K562 (cell line): ENCODE results near the gene ATG7. TPM values are rescaled to one million over a fixed set of nuclear protein-coding genes. Genes with fewer than 3 reads are reported as not detected.

ENCODE experiments used
- ATAC-seq: fragments of 200-7000 bp; cut with Tn5 transposase; 3 replicates; pipeline ENCODE4 v1.9.1; 2020; ENCODE audit warnings: moderate library complexity
- BruUV-seq: library from RNA; stranded (reverse); fragments of 400-500 nt; replicated peaks from 2 replicates; lab custom pipeline; 2021; lab: Mats Ljungman, UMichigan
- CTCF ChIA-PET: fragments of 300-600 bp; formaldehyde crosslinking; extraction: SDS; loops from one replicate; lab custom pipeline; 2021; ENCODE audit warnings: low intra/inter-chr PET ratio; lab: Yijun Ruan, JAX
- POLR2A ChIA-PET: fragments of 300-600, 350-650 bp; sonication (Branson Sonifier 250); formaldehyde crosslinking; extraction: SDS; loops from one replicate; lab custom pipeline; 2021; ENCODE audit warnings: antibody characterized with exemption, inconsistent platforms; lab: Yijun Ruan, JAX
- DNase-seq, 4 experiments: peaks; one replicate each; pipeline versions ENCODE4 v3.0.0 to v3.0.0-alpha.2; 2011 to 2018; ENCODE audit warnings: low spot score in 3 of 4, mixed read lengths in 3 of 4; ENCODE audit errors: extremely low read depth in 1 of 4
- FAIRE-seq: peaks from 2 replicates; lab custom pipeline; 2011; peaks lifted over from hg19 to GRCh38; lab: Jason Lieb, UNC
- H2AFZ ChIP-seq: 2 replicates; pipeline ENCODE4 v1.6.0; 2011; ENCODE audit warnings: low read depth, low read length, control low read depth, inconsistent platforms
- H3K27ac ChIP-seq: fragments of 200-600 bp; 3 replicates; pipeline ENCODE4 v1.8.0; 2011; ENCODE audit warnings: low read depth, mild to moderate bottlenecking, control low read depth, inconsistent platforms, low read length, moderate library complexity, mixed read lengths; ENCODE audit errors: extremely low read depth
- H3K27me3 ChIP-seq, 2 experiments: fragments of 300-600 bp in 1 of 2; 2 replicates in 1 of 2; 3 replicates in 1 of 2; pipeline versions ENCODE4 v1.6.0 to v1.8.0; 2011; ENCODE audit warnings: inconsistent platforms in 2 of 2, low read length in 2 of 2, mild to moderate bottlenecking in 1 of 2, mixed read lengths in 1 of 2, moderate library complexity in 1 of 2; ENCODE audit not compliant: control insufficient read depth in 2 of 2, insufficient read depth in 2 of 2
- H3K36me3 ChIP-seq: fragments of 300-600 bp; 3 replicates; pipeline ENCODE4 v1.8.0; 2011; ENCODE audit warnings: mild to moderate bottlenecking, low read length, inconsistent platforms; ENCODE audit not compliant: control insufficient read depth, insufficient read depth
- H3K4me1 ChIP-seq, 2 experiments: fragments of 200-600 bp in 1 of 2; replicated peaks in 1 of 2; 2 replicates in 1 of 2; 3 replicates in 1 of 2; pipeline versions ENCODE4 v1.5.1 to v1.8.0; 2011; ENCODE audit warnings: inconsistent platforms in 2 of 2, low read length in 2 of 2, mild to moderate bottlenecking in 1 of 2, mixed read lengths in 1 of 2, moderate library complexity in 1 of 2; ENCODE audit not compliant: control insufficient read depth in 2 of 2, insufficient read depth in 2 of 2
- H3K4me2 ChIP-seq: 2 replicates; pipeline ENCODE4 v1.6.1; 2011; ENCODE audit warnings: low read length, control low read depth, inconsistent platforms, mixed read lengths; ENCODE audit not compliant: insufficient read depth
- H3K4me3 ChIP-seq: fragments of 200-600 bp; sonication (generic), shearing (Covaris generic); 2 replicates; pipeline ENCODE4 v1.5.1; 2016; ENCODE audit warnings: control low read depth, inconsistent platforms
- H3K79me2 ChIP-seq: fragments of 200-600 bp; 3 replicates; pipeline ENCODE4 v1.8.0; 2011; ENCODE audit warnings: low read length, inconsistent platforms; ENCODE audit not compliant: control insufficient read depth, insufficient read depth
- H3K9ac ChIP-seq, 2 experiments: 2 replicates each; pipeline versions ENCODE4 v1.6.0 to v1.6.1; 2011; ENCODE audit warnings: low read depth in 2 of 2, low read length in 2 of 2, control low read depth in 1 of 2, inconsistent platforms in 1 of 2, mild to moderate bottlenecking in 1 of 2, mixed read lengths in 1 of 2; ENCODE audit not compliant: insufficient read depth in 1 of 2
- H3K9me1 ChIP-seq: one replicate; pipeline ENCODE4 v1.6.0; 2011; ENCODE audit warnings: inconsistent platforms, mild to moderate bottlenecking, low read length, moderate library complexity; ENCODE audit not compliant: control insufficient read depth, insufficient read depth
- H3K9me3 ChIP-seq: replicated peaks from 2 replicates; pipeline ENCODE4 v1.5.1; 2011; ENCODE audit warnings: low read depth, low read length, inconsistent platforms; ENCODE audit not compliant: control insufficient read depth, insufficient read depth
- H4K20me1 ChIP-seq: replicated peaks from 2 replicates; pipeline ENCODE4 v1.6.1; 2011; ENCODE audit warnings: low read length, inconsistent platforms, mixed read lengths; ENCODE audit not compliant: control insufficient read depth, insufficient read depth
- COPS2 ChIP-seq: fragments of 450-650 bp; conservative IDR thresholded peaks from 2 replicates; pipeline ENCODE4 v1.6.1; 2016; ENCODE audit warnings: mild to moderate bottlenecking, moderate library complexity
- ESRRB ChIP-seq: fragments of 250-450 bp; sonication (Bioruptor Pico); IDR thresholded peaks from 2 replicates; pipeline ENCODE4 v1.5.0; 2020; ENCODE audit warnings: mild to moderate bottlenecking, moderate library complexity, borderline replicate concordance
- HNRNPK ChIP-seq: fragments of 200-400 bp; formaldehyde crosslinking; IDR thresholded peaks from one replicate; pipeline ENCODE4 v1.6.1; 2018; ENCODE audit warnings: mild to moderate bottlenecking, low read depth, low read length; ENCODE audit not compliant: poor library complexity, severe bottlenecking
- IFI16 ChIP-seq: fragments of 250-450 bp; sonication (Bioruptor Pico); IDR thresholded peaks from 2 replicates; pipeline ENCODE4 v2.1.2; 2022; ENCODE audit warnings: mild to moderate bottlenecking, inconsistent platforms
- KDM2B ChIP-seq: fragments of 250-450 bp; sonication (Bioruptor Pico); IDR thresholded peaks from 2 replicates; pipeline ENCODE4 v1.8.0; 2021; ENCODE audit warnings: mild to moderate bottlenecking, moderate library complexity
- MCM5 ChIP-seq: fragments of 450-650 bp; IDR thresholded peaks from 2 replicates; pipeline ENCODE4 v1.6.1; 2016; ENCODE audit warnings: low read depth
- MECOM ChIP-seq: fragments of 250-450 bp; sonication (Bioruptor Pico); IDR thresholded peaks from 2 replicates; pipeline ENCODE4 v1.8.0; 2022; ENCODE audit warnings: inconsistent platforms
- MYC ChIP-seq, 2 experiments: fragments of 250-450 bp in 1 of 2; sonication (Bioruptor Pico) in 1 of 2; IDR thresholded peaks; 2 replicates each; pipeline versions ENCODE4 v1.5.1 to v1.6.1; 2012 to 2021; ENCODE audit warnings: low read depth in 2 of 2, borderline replicate concordance in 1 of 2, improper control_type of control experiment in 1 of 2, low read length in 1 of 2, mild to moderate bottlenecking in 1 of 2, moderate library complexity in 1 of 2
- NR2C2 ChIP-seq, 2 experiments: fragments of 200-800 bp in 1 of 2; sonication (Bioruptor generic) in 1 of 2; sonication (generic) in 1 of 2; formaldehyde crosslinking in 1 of 2; IDR thresholded peaks; 2 replicates each; pipeline versions ENCODE4 v1.6.1 to v1.8.0; 2016 to 2022; ENCODE audit warnings: mild to moderate bottlenecking in 1 of 2, missing compliant biosample characterization in 1 of 2, missing genetic modification characterization in 1 of 2, missing genetic modification reagents in 1 of 2
- PHF21A ChIP-seq: fragments of 450-650 bp; IDR thresholded peaks from 2 replicates; pipeline ENCODE4 v1.6.1; 2017; ENCODE audit warnings: low read depth, borderline replicate concordance
- POU5F1 ChIP-seq: fragments of 150-350 bp; IDR thresholded peaks from 2 replicates; pipeline ENCODE4 v1.6.1; 2014; ENCODE audit warnings: borderline replicate concordance, low read length, low read depth, mild to moderate bottlenecking; ENCODE audit not compliant: partially characterized antibody
- RBBP5 ChIP-seq: fragments of 200-600 bp; sonication (generic); IDR thresholded peaks from 2 replicates; pipeline ENCODE4 v1.6.1; 2012; ENCODE audit warnings: borderline replicate concordance, mild to moderate bottlenecking, low read length, control low read depth, inconsistent platforms; ENCODE audit not compliant: insufficient read depth, poor library complexity, severe bottlenecking
- RBM15 ChIP-seq: fragments of 200-400 bp; formaldehyde crosslinking; IDR thresholded peaks from 2 replicates; pipeline ENCODE4 v1.6.1; 2018; ENCODE audit warnings: mild to moderate bottlenecking, low read length, moderate library complexity; ENCODE audit not compliant: insufficient read depth
- TAF9B ChIP-seq: fragments of 450-650 bp; IDR thresholded peaks from 2 replicates; pipeline ENCODE4 v1.6.1; 2018; ENCODE audit warnings: mild to moderate bottlenecking; ENCODE audit not compliant: partially characterized antibody
- ZNF41 ChIP-seq: fragments of 250-450 bp; sonication (Bioruptor Pico); conservative IDR thresholded peaks from 2 replicates; pipeline ENCODE4 v1.4.0; 2020; ENCODE audit warnings: mild to moderate bottlenecking
- WGBS: fragments of 100-300 bp; shearing (Covaris generic); methylation state at CpG from one replicate; pipeline ENCODE4 v1.1.6; 2016; ENCODE audit warnings: low coverage, mixed read lengths; ENCODE audit not compliant: insufficient coverage; ENCODE audit errors: missing lambda C conversion rate; 5-methylcytosine and 5-hydroxymethylcytosine counted together
- in situ Hi-C: fragments of 300-500 bp; cut with MboI; formaldehyde crosslinking; loops from 4 replicates; pipeline ENCODE4 v1.15.0; 2018; ENCODE audit warnings: inconsistent platforms, mixed read lengths
- intact Hi-C: fragments of 100-400 bp; cut with micrococcal nuclease; formaldehyde crosslinking; loops from 2 replicates; pipeline ENCODE4 v1.14.2; 2022
- polyA plus RNA-seq, 8 experiments: library from polyadenylated mRNA; depleted of rRNA in 4 of 8; stranded (reverse) in 5 of 8; unstranded in 3 of 8; fragments of >200 nt; fragmentation: Nextera tagmentation in 2 of 8; fragmentation: Illumina TruSeq in 1 of 8; extraction: Ambion mirVana in 2 of 8; extraction: Trizol in 1 of 8; gene quantifications; 2 replicates each; pipeline versions ENCODE4 v1.2.1 to v1.2.3, GENCODE V29; 2011 to 2014; ENCODE audit warnings: inconsistent platforms in 1 of 8, missing spikeins in 1 of 8
- total RNA-seq, 7 experiments: library from RNA; depleted of rRNA in 6 of 7; stranded (reverse); fragments of >200 nt in 6 of 7; fragmentation: Illumina TruSeq in 2 of 7; extraction: Trizol in 2 of 7; gene quantifications; 2 replicates each; pipeline versions ENCODE4 v1.2.1 to v1.2.3, GENCODE V29; 2011 to 2021; ENCODE audit warnings: low replicate concordance in 1 of 7
- TF ChIP-seq, protein P1 (sequence below): fragments of 250-450 bp; sonication (Bioruptor Pico); IDR thresholded peaks from 2 replicates; pipeline ENCODE4 v1.5.0; 2021; ENCODE audit warnings: mild to moderate bottlenecking, moderate library complexity
- TF ChIP-seq, protein P2 (sequence below): fragments of 250-450 bp; sonication (Bioruptor Pico); IDR thresholded peaks from 2 replicates; pipeline ENCODE4 v1.8.0; 2021; ENCODE audit warnings: moderate library complexity, mild to moderate bottlenecking, inconsistent platforms
- TF ChIP-seq, protein P3 (sequence below): fragments of 250-450 bp; sonication (Bioruptor Pico); IDR thresholded peaks from 2 replicates; pipeline ENCODE4 v1.5.0; 2020; ENCODE audit warnings: mild to moderate bottlenecking, borderline replicate concordance

ATG7 gene
- total and polyA plus RNA-seq, 9 of the 15 experiments (the other 6 are each of a cell fraction or from before 2014, with no cell fraction given) = 18.3 to 45.3 (median 33.6) TPM

DNA sequence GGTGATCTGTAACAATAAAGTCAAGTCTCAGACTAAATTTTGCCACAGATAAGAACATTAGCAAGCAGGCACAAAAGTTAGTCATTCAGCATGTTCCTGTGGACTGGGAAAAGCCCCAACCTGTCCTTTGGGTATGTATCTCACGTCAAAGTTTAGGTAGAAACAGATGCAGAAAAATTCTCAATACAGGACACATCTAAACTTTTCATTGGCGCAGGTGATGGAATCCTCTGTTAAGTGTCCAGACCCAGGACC lies 120.6 kb downstream of the ATG7 start:
- DNase-seq = no peak
- peak; percentile 11 for FAIRE-seq
- POLR2A ChIA-PET = no interaction called here
- Histone ChIP-seq H3K9me3 (no peaks in the 10 kb centered on the region), H3K36me3 (no peaks in the 10 kb centered on the region), H3K4me3 (no peak overlapping the region), H3K4me2 (no peak overlapping the region), H2AFZ (no peak overlapping the region), H3K27me3 (no peaks in the 10 kb centered on the region), H3K79me2 (no peaks in the 10 kb centered on the region), H3K9ac (no peak overlapping the region), H3K4me1 (no peaks in the 10 kb centered on the region), H3K9me1 (no peaks in the 10 kb centered on the region), H4K20me1 (no peaks in the 10 kb centered on the region), H3K27ac (no peak overlapping the region)
- CTCF ChIA-PET = no interaction called here
- ATAC-seq = no peak
- in situ Hi-C loops (no loop called here), intact Hi-C loops (no loop called here)
- BruUV-seq = no TSS peak
- WGBS = 91% methylated on average over 2 of the region's 2 CpGs
- TF ChIP-seq KDM2B (no peak), RBM15 (no peak), MECOM (CRISPR knock-in tag) (no peak), POU5F1 (no peak), ZNF41 (CRISPR knock-in tag) (no peak), MYC (IDR thresholded peaks at IDR 0.05; ENCODE audit: low read depth, low read length) (no peak), MYC (CRISPR knock-in tag; IDR thresholded peaks at IDR 0.05; ENCODE audit: borderline replicate concordance, low read depth) (no peak), HNRNPK (no peak), PHF21A (no peak), MCM5 (no peak), COPS2 (no peak), NR2C2 (CRISPR knock-in tag; IDR thresholded peaks at IDR 0.05) (no peak), NR2C2 (tag; IDR thresholded peaks at IDR 0.05) (no peak), TAF9B (no peak), ESRRB (CRISPR knock-in tag) (no peak), RBBP5 (no peak), IFI16 (CRISPR knock-in tag) (no peak)
- TF ChIP-seq, protein P1, sequence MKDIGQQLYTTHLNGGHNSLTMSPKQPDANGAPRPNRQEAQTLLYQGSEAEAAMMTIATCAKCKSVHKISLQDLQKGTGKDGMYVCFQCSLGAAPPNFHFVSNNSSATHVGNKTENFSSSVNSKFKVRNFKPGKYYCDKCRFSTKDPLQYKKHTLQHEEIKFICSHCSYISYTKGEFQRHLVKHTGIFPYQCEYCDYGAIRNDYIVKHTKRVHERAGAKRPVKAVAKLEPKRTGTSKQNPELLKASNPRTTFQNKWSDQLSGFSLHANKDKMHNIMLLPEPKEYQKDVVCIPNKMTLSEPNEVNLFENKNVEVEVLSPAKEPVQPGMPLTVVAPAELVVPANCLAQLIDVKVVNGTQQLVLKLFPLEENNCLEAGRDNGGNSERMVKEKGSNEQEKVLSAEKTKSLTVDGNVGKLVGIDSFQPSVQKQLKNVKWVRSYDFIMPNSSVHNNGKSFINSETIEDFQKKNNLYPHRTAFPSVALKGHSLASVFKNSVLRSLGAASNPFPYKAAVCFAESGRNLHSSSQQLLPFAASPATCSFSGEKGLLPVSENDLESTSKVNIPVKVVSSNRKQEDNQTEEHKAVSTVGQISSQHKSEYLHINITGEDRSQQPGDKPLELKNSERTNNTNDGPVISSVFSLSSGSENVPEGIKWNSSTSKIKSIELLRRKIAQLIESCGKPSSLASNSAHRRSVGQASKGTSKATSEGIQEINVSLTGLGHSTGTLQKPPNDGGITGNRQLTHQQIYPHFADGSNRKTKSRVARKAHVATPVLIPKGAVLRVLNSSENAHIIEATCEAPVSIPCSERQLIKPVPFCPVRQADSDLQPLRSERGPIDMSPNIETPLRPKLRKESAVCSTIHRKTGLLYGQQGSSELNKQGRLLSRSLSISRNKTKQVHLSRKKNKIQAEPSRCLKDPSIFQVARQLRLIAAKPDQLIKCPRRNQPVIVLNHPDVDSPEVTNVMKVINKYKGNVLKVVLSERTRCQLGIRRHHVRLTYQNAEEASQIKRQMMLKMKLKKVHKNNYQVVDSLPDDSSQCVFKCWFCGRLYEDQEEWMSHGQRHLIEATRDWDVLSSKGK (CRISPR knock-in tag) = no peak
- TF ChIP-seq, protein P2, sequence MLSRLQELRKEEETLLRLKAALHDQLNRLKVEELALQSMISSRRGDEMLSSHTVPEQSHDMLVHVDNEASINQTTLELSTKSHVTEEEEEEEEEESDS (CRISPR knock-in tag) = no peak
- TF ChIP-seq, protein P3, sequence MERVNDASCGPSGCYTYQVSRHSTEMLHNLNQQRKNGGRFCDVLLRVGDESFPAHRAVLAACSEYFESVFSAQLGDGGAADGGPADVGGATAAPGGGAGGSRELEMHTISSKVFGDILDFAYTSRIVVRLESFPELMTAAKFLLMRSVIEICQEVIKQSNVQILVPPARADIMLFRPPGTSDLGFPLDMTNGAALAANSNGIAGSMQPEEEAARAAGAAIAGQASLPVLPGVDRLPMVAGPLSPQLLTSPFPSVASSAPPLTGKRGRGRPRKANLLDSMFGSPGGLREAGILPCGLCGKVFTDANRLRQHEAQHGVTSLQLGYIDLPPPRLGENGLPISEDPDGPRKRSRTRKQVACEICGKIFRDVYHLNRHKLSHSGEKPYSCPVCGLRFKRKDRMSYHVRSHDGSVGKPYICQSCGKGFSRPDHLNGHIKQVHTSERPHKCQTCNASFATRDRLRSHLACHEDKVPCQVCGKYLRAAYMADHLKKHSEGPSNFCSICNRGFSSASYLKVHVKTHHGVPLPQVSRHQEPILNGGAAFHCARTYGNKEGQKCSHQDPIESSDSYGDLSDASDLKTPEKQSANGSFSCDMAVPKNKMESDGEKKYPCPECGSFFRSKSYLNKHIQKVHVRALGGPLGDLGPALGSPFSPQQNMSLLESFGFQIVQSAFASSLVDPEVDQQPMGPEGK = no peak
